Stimulated activated CD4-positive, alpha-beta T cell treated with anti-CD3 and anti-CD28 coated beads, Interleukin-1b, Interleukin-23, amount 100 ng/mL, for 24 hours (primary cell): ENCODE measurements around the gene NCK2.

Experiments
- DNase-seq, 4 experiments: peaks; one replicate each; pipeline ENCODE4 v3.0.0-alpha.2; 2020; ENCODE audit warnings: low read depth in 4 of 4, low spot score in 1 of 4

The NCK2 gene

DNA sequence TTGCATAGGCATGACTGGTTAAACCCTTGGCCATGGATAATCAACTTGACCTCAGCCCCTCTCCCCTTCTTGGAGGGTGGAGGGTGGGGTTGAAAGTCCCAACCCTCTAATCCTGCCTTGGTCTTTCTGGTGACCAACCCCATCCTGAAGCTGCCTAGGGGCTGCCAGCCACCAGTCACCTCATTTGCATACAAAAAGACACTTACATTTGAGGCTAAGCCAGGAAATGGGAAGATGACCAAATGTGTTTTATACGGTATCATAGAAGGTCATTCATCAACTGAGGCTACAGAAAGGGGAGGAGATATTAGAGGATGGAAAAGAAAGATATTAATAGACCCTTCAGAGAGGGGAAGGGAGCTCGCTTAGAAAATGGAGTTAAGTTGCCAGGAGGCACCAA, 96.8 kb downstream of the NCK2 start:
- no peak for DNase-seq

DNA sequence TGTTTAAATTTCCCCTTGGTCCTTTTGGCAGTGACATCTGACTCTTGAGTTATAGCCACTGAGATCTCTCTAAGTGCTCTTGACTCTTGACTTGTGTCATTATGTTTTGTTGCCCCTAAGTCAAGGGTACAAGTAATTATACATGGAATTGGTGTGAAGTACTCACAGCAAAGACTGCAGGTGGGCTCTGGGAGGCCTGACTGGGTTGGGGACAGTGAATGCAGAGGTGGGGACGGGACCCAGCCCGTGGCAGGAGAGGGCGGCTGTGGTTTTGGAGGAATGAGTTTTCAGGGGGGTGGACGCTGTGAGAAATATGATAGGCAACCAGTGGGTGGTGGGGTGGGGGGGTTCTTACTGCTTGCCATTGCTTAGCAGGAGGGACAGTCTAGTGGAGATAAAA, 97.8 kb downstream of the NCK2 start:
- DNase-seq = no peak

DNA sequence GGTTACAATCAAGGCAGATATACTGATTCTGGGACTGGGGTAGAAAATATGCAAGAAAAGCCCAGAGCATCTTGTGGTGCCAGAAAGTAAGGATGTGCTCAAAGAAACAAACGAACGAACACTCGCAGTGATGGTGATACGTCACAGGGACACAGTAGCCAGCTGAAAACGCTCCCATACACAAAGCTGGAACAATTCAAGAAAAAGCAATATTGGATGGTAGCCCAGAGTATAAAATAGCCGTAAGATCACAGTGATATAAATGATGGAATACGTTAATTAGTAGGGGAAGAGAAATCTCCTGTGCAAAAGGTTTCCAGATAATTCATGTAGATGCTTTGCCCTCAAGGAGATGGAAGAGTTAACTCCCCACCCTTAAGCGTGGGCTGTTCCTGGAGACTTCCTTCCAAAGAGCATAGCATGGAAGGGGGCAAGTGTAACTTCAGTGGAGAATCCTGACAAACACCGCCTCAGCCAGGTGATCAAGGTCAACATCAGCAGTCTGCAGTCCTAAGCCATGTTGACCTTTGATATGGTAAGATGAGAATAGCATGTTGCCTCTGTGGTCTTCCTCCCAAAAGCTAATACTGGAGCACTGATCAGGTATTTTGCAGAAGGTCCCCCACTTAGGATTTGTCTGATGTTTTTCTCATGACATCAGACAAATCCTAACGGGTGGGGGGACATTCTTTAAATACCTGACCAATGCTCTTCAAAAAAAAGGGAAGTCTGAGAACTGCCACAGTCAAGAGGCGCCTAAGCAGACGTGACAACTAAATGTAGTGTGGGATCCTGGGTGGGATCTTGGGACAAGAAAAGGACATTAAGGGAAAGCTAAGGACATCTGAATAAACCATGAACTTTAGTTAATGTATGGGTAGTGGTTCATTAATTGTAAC, 99.0 kb downstream of the NCK2 start:
- DNase-seq = no peak

DNA sequence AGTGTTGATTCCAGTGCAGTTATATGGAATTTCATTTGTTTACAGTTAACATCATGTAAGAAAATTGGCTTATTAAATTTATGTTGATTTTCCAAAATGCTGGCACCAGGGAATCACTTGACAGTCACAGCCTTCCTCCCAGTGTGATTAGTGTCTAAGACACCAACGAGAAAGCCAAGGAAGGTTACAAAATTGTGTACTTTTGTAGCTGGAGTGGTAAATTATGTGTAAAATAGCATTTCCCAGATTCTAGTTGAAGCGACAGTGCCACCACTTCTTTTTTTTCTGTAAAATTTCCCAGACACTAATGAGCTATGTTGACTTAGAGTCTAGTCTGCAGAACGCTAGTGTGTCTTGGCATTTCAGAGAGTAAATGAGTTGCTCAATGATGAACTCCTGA, 101.3 kb downstream of the NCK2 start:
- DNase-seq = no peak

DNA sequence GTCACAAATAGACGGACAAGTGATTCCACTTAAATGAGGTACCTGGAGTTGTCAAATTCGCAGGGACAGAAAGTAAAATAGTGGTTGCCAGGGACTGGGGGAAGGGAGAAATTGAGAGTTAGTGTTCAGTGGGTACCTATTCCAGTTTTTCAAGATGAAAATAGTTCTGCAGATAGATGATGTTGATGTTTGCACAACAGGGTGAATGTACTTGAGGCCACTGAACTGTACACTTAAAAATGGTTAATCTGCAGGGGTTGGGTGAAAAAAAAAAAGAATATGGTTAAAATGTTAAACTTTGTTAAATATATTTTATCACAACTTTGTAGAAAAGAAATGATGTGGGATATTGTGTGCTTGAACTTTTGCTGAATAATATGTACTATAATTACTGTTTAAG, 102.3 kb downstream of the NCK2 start:
- no peak for DNase-seq

DNA sequence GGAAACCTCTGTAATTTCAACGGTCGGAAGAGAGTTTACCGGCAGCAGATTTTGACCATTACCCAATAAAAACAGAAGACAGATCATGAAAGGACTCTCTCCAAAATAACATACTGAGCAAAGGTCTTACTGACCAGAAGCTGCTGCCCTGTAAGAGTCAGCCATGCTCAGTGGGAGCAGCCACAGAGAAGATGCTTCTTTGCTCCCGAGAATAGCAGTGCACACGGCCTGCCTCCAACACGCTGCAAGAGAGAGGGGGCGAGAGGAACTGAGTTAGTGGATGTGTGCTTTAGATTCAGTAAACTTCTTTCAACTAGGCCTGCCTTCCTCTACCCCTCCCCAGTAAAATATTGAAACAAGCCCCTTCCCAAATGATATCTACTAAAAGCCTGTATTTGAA, 103.7 kb downstream of the NCK2 start:
- no peak for DNase-seq

DNA sequence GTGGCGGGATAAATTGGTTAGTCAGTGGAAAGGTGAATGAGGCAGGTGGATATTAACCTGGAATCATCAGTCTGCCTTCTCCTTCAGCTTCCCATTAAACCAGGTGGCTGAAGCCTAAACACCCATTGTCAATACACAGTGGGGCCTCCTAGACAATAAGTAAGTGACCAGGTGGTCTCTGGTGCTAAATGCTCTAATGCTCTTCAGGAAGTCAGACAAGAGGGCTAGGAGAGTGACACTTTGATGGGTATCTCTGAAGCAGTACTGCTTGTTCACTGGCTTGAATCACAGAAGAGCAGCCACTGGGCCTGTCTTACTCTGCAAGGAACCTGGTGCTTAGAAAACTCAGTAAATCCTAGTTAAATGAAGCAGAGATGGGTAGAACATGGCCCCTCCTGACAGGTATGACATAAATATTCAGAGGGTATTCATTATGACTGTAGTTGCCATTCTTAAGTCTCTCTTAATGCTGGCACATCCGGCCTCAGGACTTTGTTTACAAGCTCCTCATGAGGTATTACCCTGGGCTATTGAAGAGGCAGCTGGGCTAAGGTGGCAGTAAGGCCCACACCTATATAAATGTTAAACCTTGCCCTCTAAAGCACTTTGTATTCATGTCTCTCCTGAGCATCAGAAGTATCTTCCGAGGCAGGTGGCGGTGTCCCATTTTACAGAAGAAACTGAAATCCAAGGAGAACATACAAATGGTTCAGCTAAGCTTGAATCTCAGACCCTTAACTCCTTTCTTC, 104.9 kb downstream of the NCK2 start:
- no peak for DNase-seq

DNA sequence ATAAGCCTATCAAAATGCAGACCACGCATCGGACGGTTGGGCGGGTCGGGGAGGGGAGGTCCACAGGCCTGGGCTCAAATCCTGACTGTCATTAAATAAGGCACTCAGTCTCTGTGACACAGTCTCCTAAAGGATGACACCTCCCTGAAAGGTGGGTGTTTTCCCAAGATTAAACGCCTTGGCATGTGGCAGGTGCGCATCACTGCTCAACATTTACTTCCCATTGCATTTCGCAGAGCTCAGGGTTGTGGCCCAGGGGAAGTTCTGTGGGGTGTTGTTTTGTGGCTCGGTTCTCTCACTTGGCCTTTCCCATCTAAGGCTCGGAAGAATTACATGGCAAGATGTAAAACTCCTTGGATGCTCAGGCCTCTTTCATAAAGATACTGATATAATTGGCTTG, 107.4 kb downstream of the NCK2 start:
- no peak for DNase-seq

DNA sequence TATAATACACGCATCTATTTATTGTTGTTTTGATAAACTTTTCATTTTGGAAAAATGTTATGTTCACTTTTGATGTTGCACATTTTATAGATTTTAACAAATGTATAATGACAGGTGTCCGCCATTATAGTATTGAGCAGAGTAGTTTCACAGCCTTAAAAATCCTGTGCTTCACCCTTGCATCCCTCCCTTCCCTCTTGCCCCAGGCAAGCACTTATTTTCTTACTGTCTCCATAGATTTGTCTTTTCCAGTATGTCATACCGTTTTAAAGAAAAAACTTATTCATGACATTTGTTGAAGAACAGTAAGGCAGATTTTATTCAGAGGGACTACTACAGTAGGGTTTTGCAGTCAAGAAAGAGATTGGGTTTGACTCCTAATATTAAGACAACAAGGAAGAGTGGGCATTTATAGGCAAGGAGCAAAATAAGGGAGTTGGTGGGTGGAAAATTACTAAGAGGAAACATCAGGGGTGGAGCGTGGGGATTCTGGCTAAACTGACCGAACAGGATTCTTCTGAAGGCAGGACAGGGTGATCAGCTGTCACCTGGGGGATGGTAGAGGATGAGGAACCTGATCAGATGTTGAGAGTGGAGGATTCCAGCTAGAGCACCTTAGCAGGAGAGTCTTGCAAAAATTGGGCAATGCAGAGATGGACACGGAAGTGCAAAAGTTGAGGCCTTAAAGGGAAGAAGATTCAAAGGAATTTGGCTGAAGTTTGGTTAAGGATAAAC, 108.8 kb downstream of the NCK2 start:
- no peak for DNase-seq

DNA sequence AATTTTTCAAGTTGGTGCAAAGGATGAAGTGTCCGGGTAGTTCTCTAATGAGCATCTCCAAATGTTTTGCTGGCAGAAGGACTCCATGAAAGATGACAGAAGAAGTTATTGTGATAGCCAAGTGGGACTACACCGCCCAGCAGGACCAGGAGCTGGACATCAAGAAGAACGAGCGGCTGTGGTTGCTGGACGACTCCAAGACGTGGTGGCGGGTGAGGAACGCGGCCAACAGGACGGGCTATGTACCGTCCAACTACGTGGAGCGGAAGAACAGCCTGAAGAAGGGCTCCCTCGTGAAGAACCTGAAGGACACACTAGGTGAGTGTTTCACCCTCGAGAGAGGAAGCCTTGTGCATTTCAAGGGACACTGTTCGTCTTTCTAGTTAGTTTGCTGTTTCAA, 110.3 kb downstream of the NCK2 start:
- no peak for DNase-seq

DNA sequence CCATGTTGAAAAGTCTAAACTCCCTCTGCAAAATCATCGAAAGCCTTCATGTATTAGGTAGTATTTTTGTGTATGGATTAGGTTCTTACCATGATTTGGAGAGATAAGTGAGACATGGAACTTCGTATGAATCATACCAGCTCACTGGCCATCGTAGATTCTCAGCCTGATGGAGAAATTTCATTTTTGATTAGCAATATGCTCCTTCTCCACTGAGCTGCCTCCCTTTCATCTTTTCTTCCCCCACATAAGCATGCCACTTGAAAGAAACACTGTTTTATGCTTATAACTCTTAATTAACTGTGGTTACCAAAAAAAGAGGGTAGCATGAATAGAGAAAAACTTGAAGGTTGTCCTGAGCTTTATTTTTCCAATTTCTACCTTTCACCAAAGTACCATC, 111.9 kb downstream of the NCK2 start:
- DNase-seq = no peak

DNA sequence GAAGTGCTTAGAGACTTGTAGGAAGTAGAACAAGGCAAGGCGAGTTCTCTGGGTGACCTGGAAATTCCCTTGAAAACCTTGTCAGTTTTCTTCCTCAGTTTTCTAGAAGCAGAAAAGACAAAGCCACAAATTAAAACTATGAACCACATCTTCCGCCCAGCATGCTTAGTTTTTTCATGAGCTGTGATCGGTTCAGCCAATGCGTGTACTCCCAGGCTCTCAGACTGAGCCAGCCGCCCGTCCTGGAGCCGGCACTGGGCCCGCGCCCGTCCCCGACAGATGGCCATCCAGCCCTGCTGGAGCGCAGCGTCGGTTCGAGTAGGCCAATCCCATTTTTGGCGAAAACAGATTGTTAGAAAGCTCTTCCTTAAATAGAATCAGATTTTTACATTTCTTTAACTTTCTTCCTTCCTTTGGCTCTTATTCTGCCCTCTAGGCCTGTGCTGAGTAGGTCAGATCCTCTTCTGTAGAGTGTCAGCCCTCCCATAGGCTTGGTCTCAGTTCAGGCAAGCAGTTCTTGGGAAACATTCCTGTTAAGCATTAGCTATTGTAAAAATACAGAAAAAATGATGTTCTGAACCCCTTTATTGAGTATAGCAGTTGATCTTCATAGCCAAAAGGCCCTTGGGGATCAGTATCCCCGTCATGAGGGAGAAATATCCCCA, 112.5 kb downstream of the NCK2 start:
- DNase-seq = no peak

DNA sequence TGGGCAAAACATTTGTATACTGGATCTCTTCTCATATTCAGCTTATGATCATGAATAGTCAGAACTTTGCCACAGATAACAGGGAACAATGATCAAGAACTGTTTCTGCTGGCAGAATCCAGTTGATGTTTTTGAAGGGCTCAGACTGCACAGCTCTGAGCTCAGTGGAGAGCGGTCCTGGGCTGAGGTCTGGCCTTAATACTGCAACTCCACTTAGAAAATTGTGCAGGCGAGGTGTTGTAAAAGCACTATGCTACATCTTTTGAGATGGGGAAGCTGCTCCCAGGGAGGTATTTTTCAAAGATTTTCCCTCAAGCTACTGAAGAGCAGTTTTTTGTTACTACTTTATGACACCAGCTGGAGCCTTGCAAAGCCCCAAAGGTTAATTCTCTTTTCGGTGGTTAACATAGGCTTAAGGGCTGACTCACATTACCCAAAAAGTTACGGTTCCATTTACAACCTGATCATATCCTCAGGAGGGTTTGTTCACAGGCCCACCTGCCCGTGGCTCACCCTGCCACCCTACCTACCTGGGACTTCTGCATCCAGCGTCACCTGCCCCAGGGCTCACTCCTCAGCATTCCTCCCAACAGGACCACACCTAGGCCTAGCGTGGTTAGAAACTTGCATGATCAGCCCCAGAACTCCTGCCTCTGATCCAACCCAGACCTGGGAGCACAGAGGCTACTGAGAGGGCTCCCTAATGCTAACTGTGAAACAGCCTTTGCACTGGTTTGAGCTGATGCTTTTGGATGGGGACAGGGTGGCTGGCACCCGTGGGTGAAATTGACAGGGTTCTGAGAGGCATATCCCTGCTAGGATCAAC, 114.4 kb downstream of the NCK2 start:
- no peak for DNase-seq

DNA sequence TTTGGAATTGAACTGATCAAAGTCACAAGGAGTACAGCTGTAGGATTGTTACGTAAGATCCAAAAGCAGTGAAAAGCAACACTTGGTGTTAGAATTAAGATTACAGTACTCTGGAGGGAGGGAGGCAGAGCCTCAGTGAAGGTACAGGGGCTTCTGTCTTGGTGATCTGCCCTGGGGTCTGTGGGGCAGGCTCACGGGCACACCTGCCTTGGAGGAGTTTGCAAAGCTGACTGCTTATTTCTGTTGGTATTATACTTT, 114.9 kb downstream of the NCK2 start:
- no peak for DNase-seq

DNA sequence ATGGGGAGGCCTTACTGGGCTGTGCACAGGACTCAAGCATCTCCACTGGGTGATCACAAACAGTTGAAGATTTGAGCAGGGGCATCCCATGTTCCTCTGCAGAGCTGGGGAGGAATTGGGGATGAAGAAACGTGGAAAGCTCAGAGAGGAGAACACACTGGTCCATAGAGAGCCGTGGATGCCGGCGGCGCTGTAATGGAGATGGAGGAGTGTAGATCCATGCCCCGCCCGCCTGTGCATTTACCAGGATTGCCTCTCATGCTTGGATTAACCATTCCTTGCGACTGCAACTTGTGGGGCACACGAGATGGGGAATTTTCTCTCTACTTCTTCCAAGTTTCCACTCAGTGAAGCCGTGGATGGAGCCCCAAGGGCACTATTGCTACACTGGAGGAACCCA, 115.9 kb downstream of the NCK2 start:
- no peak for DNase-seq

DNA sequence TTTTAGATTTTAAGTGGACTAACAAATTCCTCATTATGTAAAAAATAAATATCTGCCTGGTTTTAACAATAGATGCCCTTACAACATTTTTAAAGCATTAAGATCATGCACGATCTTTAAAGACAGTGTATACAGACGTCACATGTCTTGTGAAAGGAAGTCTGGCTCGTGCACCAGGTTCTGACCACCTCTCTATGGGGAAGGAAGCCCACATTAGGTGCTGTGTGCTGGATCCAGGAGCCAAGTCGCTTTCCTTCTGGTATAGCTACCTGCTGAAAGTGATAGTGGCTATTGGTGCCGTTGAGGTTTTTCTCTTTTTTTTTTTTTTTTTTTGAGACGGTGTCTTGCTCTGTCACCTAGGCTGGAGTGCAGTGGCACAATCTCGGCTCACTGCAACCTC, 116.5 kb downstream of the NCK2 start:
- no peak for DNase-seq

DNA sequence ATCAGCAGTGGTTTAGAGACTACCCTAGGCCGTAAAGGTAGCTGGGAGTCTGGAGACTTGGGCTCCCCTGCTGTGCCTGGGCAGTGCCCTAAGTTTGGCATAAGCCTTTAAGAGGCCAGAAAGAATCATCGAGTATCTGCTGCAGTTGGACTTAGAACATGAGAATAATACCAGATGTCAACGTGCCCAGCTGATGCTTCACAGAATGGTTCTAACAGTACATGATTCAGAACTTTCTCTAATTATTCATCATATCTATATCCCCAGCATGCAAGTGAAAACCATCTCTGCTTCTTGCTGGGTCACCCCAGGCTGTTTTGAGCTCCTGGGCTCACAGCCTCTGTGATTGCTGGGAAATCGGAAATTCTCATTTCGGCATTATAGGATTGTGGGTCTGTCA, 118.1 kb downstream of the NCK2 start:
- DNase-seq = no peak

DNA sequence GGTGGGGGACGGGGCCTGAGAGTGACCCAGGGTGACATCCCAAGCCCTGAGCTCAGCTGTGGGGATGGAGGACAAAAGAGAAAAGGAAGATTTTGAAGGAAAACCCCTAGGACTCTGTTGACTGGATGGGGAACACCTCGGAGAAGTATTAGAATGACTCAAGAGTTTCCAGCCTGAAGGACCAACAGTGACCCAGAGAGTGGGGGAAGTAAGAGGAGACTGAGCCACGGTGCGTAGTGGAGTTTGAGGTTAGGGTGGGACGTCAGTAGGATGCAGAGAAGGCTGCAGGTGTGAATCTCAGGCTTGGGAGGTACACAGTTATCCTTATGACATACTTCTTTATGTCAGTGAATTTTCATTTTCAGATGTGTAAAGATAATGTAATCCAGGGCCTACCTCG, 119.5 kb downstream of the NCK2 start:
- DNase-seq = no peak

DNA sequence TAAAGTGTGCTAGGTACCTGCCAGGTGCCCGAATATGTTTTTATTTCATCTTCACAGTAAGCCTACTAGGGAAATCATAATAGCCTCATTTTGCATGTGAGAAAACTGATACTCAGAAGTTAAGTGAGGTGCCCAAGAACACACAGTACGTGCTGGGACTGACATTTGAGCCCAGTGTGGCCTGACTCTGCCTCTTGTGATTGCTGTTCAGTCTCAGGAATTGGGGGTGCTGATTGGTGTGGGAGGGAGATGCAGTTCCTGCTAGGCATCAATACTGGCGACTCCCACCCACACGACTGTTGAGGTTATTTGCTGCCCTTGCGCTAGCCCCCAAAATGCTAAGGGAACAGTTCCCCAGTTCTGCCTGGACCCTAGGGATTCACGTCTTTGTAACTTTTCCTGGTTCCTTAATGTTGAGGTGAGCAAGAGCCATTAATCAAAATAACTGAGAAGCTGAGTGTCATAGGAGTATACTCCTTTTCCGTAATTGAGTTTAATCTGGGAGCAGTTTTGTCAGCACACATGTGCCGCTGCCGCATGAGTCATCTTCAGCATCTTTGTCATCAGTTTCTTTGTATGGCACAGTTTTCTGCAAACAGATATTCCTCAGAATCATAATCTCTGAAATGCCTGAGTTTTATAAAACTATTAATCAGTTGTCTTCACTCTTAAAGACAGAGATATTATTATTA, 120.7 kb downstream of the NCK2 start:
- DNase-seq = no peak
